Fibroblast of the aortic adventitia (primary cell): ENCODE measurements around the gene PAX9. TPM values are rescaled to one million over a fixed set of nuclear protein-coding genes. Genes with fewer than 3 reads are reported as not detected.

Source experiments
- DNase-seq: peaks from one replicate; pipeline ENCODE4 v3.0.0-alpha.2; 2010; ENCODE audit warnings: low read depth
- H3K4me3 ChIP-seq: 2 replicates; pipeline ENCODE4 v1.5.1; 2011; ENCODE audit warnings: low read depth, mild to moderate bottlenecking, control low read depth, low read length, moderate library complexity
- CTCF ChIP-seq: IDR thresholded peaks from 2 replicates; pipeline ENCODE4 v1.5.1; 2011; ENCODE audit warnings: mild to moderate bottlenecking, low read length, control low read depth, inconsistent platforms; ENCODE audit not compliant: insufficient read depth
- total RNA-seq: library from RNA; depleted of rRNA; stranded (reverse); fragments of >200 nt; gene quantifications from 2 replicates; pipeline ENCODE4 v1.2.3, GENCODE V29; 2012; ENCODE audit warnings: low replicate concordance

The PAX9 gene
- total RNA-seq, 1 donor: 0.18 TPM

- no peak for DNase-seq
- no peak for TF ChIP-seq CTCF
- H3K4me3 ChIP-seq: no peak overlapping the region
Measured at GRCh38 chr14:36723530-36723929, 61.9 kb downstream of the PAX9 start.

GRCh38 chr14:36724162-36724561, 62.5 kb downstream of the PAX9 start:
- TF ChIP-seq CTCF: no peak

GRCh38 chr14:36726128-36726527, 64.5 kb downstream of the PAX9 start:
- DNase-seq: no peak
- no peak for TF ChIP-seq CTCF
- no peak overlapping the region for H3K4me3 ChIP-seq

More at GRCh38 chr14:36724162-36724561, 62.5 kb downstream of the PAX9 start:
- H3K4me3 ChIP-seq: no peak overlapping the region
- no peak for DNase-seq

Other genes starting within 250 kb of the PAX9 start
- not detected in 2 replicates for gene NKX2-1, start 141.6 kb upstream of the PAX9 start, total RNA-seq
- not detected in 2 replicates for gene NKX2-8, start 79.2 kb upstream of the PAX9 start, total RNA-seq